GM18951 (cell line): Measurements from ENCODE around the gene RAPGEF5.

Experiments used
- POLR2A ChIP-seq: IDR thresholded peaks from 4 replicates; pipeline ENCODE4 v1.6.1; 2011; ENCODE audit warnings: mild to moderate bottlenecking; ENCODE audit not compliant: insufficient read length, insufficient read depth; ENCODE audit errors: extremely low read depth
- in situ Hi-C: fragments of 300-500 bp; cut with MboI; formaldehyde crosslinking; loops from one replicate; pipeline ENCODE4 v1.12.0; 2022; ENCODE audit warnings: low sequenced_read_pairs, mixed read lengths, inconsistent platforms; ENCODE audit not compliant: unreplicated experiment

The RAPGEF5 gene

GRCh38 chr7:22372863-22373262 is 15.9 kb upstream of the RAPGEF5 start:
- TF ChIP-seq POLR2A: no peak
- in situ Hi-C loops: no loop called here

- in situ Hi-C loops: no loop called here
Measured at GRCh38 chr7:22371878-22372277, 14.9 kb upstream of the RAPGEF5 start.

GRCh38 chr7:22364900-22365299 is 7.9 kb upstream of the RAPGEF5 start:
- no peak for TF ChIP-seq POLR2A
- in situ Hi-C loops: no loop called here

More at GRCh38 chr7:22371878-22372277, 14.9 kb upstream of the RAPGEF5 start:
- TF ChIP-seq POLR2A: no peak

GRCh38 chr7:22363756-22364422 is 6.9 kb upstream of the RAPGEF5 start:
- no peak for TF ChIP-seq POLR2A
- in situ Hi-C loops: no loop called here

- in situ Hi-C loops: no loop called here
- TF ChIP-seq POLR2A: no peak
Measured at GRCh38 chr7:22361795-22362194, 4.8 kb upstream of the RAPGEF5 start.

GRCh38 chr7:22361320-22361719 is 4.4 kb upstream of the RAPGEF5 start:
- no peak for TF ChIP-seq POLR2A
- in situ Hi-C loops: no loop called here

- in situ Hi-C loops: no loop called here
Measured at GRCh38 chr7:22358820-22359697, 2.1 kb upstream of the RAPGEF5 start.

GRCh38 chr7:22357311-22358175 is 589 bp upstream of the RAPGEF5 start:
- in situ Hi-C loops: no loop called here
- no peak for TF ChIP-seq POLR2A

More at GRCh38 chr7:22358820-22359697, 2.1 kb upstream of the RAPGEF5 start:
- no peak for TF ChIP-seq POLR2A

GRCh38 chr7:22356010-22356691 is 803 bp downstream of the RAPGEF5 start:
- in situ Hi-C loops: no loop called here
- TF ChIP-seq POLR2A: no peak

- no peak for TF ChIP-seq POLR2A
- in situ Hi-C loops: no loop called here
Measured at GRCh38 chr7:22355620-22356009, 1.3 kb downstream of the RAPGEF5 start.

- no peak for TF ChIP-seq POLR2A
- in situ Hi-C loops: no loop called here
Measured at GRCh38 chr7:22354462-22354861, 2.5 kb downstream of the RAPGEF5 start.

- in situ Hi-C loops: no loop called here
- TF ChIP-seq POLR2A: no peak
Measured at GRCh38 chr7:22352887-22353286, 4.1 kb downstream of the RAPGEF5 start.
